Adipose tissue (tissue), 3 donors: ENCODE results near the gene TCHHL1. TPM values are rescaled to one million over a fixed set of nuclear protein-coding genes. Genes with fewer than 3 reads are reported as not detected.

Source experiments
- H3K27ac ChIP-seq: one replicate; pipeline ENCODE4 v1.5.1; 2013; ENCODE audit warnings: low read depth, low read length
- WGBS, 3 donors: extraction: QIAGEN DNeasy Blood & Tissue Kit; methylation state at CpG; one replicate each; pipeline ENCODE4 v1.1.7; 2013; 5-methylcytosine and 5-hydroxymethylcytosine counted together
- polyA plus RNA-seq, 3 donors: library from polyadenylated mRNA; stranded (reverse); fragments of 200-250 nt; gene quantifications; one replicate each; pipeline ENCODE4 v1.2.3, GENCODE V29; 2013
- donor health status: healthy with polysubstance abuse.
- donor health status: Bipolar disorder and iron deficiency.
- donor health status: healthy.

Gene TCHHL1
- polyA plus RNA-seq, 3 donors = not detected

- 1% methylated on average over 13 of the region's 13 CpGs for WGBS, 3 donors
Measured at GRCh38 chr1:152047730-152048415, 41.0 kb downstream of the TCHHL1 start.

GRCh38 chr1:152047413-152047729 lies 41.5 kb downstream of the TCHHL1 start:
- WGBS, 3 donors = 48 to 67% (median 50%) methylated on average over 5 of the region's 5 CpGs
- peak overlapping the region; percentile 93 for H3K27ac ChIP-seq

More at GRCh38 chr1:152047730-152048415, 41.0 kb downstream of the TCHHL1 start:
- peak overlapping the region; percentile 93 for H3K27ac ChIP-seq

GRCh38 chr1:152044386-152044785 lies 44.5 kb downstream of the TCHHL1 start:
- WGBS, 3 donors = 24 to 44% (median 27%) methylated on average over 3 of the region's 3 CpGs
- H3K27ac ChIP-seq = no peak overlapping the region

- H3K27ac ChIP-seq = no peak overlapping the region
Measured at GRCh38 chr1:152043870-152044269, 45.0 kb downstream of the TCHHL1 start.

GRCh38 chr1:152042030-152042429 lies 46.8 kb downstream of the TCHHL1 start:
- WGBS, 3 donors = 60 to 80% (median 67%) methylated on average over 1 of the region's 1 CpG
- H3K27ac ChIP-seq = no peak overlapping the region

More at GRCh38 chr1:152043870-152044269, 45.0 kb downstream of the TCHHL1 start:
- WGBS, 3 donors = 68 to 80% (median 79%) methylated on average over 5 of the region's 5 CpGs

GRCh38 chr1:152039886-152040285 lies 49.0 kb downstream of the TCHHL1 start:
- no peak overlapping the region for H3K27ac ChIP-seq
- WGBS, 3 donors = 48 to 86% (median 71%) methylated on average over 1 of the region's 1 CpG

GRCh38 chr1:152039461-152039860 lies 49.4 kb downstream of the TCHHL1 start:
- H3K27ac ChIP-seq = no peak overlapping the region
- WGBS, 3 donors = 91 to 99% (median 96%) methylated on average over 1 of the region's 1 CpG

- H3K27ac ChIP-seq = no peak overlapping the region
- WGBS, 3 donors = 82 to 94% (median 88%) methylated on average over 10 of the region's 10 CpGs
Measured at GRCh38 chr1:152038871-152039270, 50.0 kb downstream of the TCHHL1 start.

GRCh38 chr1:152036267-152037216 lies 52.3 kb downstream of the TCHHL1 start, which contains the start of gene S100A11:
S100A11 (minus strand) TSS chr1:152037004; CDS start chr1:152036915, 89 bp downstream.
- H3K27ac ChIP-seq = peak within 1 kb of the TSS; percentile 90
- 0 to 1% (median 1%) methylated on average over 53 of the region's 53 CpGs for WGBS, 3 donors

- H3K27ac ChIP-seq = peak overlapping the region; percentile 90
- 14 to 42% (median 21%) methylated on average over 17 of the region's 17 CpGs for WGBS, 3 donors
Measured at GRCh38 chr1:152035539-152036266, 53.2 kb downstream of the TCHHL1 start.

- WGBS, 3 donors = 7 to 14% (median 8%) methylated on average over 8 of the region's 8 CpGs
Measured at GRCh38 chr1:152034654-152035538, 54.0 kb downstream of the TCHHL1 start.

GRCh38 chr1:152034324-152034653 lies 54.6 kb downstream of the TCHHL1 start:
- 41 to 74% (median 48%) methylated on average over 1 of the region's 1 CpG for WGBS, 3 donors
- H3K27ac ChIP-seq = no peak overlapping the region

More at GRCh38 chr1:152034654-152035538, 54.0 kb downstream of the TCHHL1 start:
- H3K27ac ChIP-seq = no peak overlapping the region

Other genes starting within 250 kb of the TCHHL1 start
- under 1 TPM in 2 of 3 donors, not detected in 1; 0.09 to 0.72 TPM for gene C2CD4D, start 249.2 kb downstream of the TCHHL1 start, polyA plus RNA-seq
- gene THEM5, start 235.4 kb downstream of the TCHHL1 start, polyA plus RNA-seq = not detected
- gene THEM4, start 179.6 kb downstream of the TCHHL1 start, polyA plus RNA-seq = 10 to 100 TPM; 10.7 to 14.4 (median 13.4) TPM
- gene S100A10, start 95.2 kb downstream of the TCHHL1 start, polyA plus RNA-seq = 1,000 to 10,000 TPM in 1 of 3 donors, 100 to 1,000 TPM in 1, 10 to 100 TPM in 1; 77.9 to 1,006 (median 392) TPM
- gene S100A11, start 52.1 kb downstream of the TCHHL1 start, polyA plus RNA-seq = 1,000 to 10,000 TPM in 2 of 3 donors, 100 to 1,000 TPM in 1; 254 to 1,637 (median 1,229) TPM
- gene TCHH, start 26.4 kb upstream of the TCHHL1 start, polyA plus RNA-seq = under 1 TPM; 0.05 to 0.90 (median 0.24) TPM
- not detected for gene RPTN, start 70.2 kb upstream of the TCHHL1 start, polyA plus RNA-seq
- gene HRNR, start 135.1 kb upstream of the TCHHL1 start, polyA plus RNA-seq = under 1 TPM in 1 of 3 donors, not detected in 2; 0.01 TPM
- under 1 TPM in 2 of 3 donors, not detected in 1; 0.01 to 0.03 TPM for gene FLG, start 236.2 kb upstream of the TCHHL1 start, polyA plus RNA-seq